IMR-90 (cell line): ENCODE measurements around the gene ZCCHC24.

ENCODE experiments used
- FOS ChIP-seq: fragments of 150-350 bp; IDR thresholded peaks from 2 replicates; pipeline ENCODE4 v1.6.1; 2016; ENCODE audit warnings: low read depth, low read length
- MAFK ChIP-seq: IDR thresholded peaks from 2 replicates; pipeline ENCODE4 v1.6.1; 2012; ENCODE audit warnings: low read depth, low read length, improper control_type of control experiment
- MAZ ChIP-seq: IDR thresholded peaks from 2 replicates; pipeline ENCODE4 v1.6.1; 2012; ENCODE audit warnings: low read depth, mild to moderate bottlenecking, low read length, improper control_type of control experiment, moderate library complexity, borderline replicate concordance
- MXI1 ChIP-seq: IDR thresholded peaks from 2 replicates; pipeline ENCODE4 v1.6.1; 2012; ENCODE audit warnings: low read depth, mild to moderate bottlenecking, low read length, moderate library complexity, borderline replicate concordance
- POLR2A ChIP-seq: IDR thresholded peaks from 2 replicates; pipeline ENCODE4 v1.6.1; 2012; ENCODE audit warnings: mild to moderate bottlenecking, low read depth, low read length
- RCOR1 ChIP-seq: IDR thresholded peaks from 2 replicates; pipeline ENCODE4 v1.6.1; 2012; ENCODE audit warnings: mild to moderate bottlenecking, low read length, improper control_type of control experiment; ENCODE audit not compliant: insufficient replicate concordance
- RFX5 ChIP-seq: IDR thresholded peaks from 2 replicates; pipeline ENCODE4 v1.8.0; 2012; ENCODE audit warnings: low read depth, mild to moderate bottlenecking, low read length, moderate library complexity
- TF ChIP-seq, protein P1 (sequence below): conservative IDR thresholded peaks from 2 replicates; pipeline ENCODE4 v1.5.1; 2012; ENCODE audit warnings: mild to moderate bottlenecking, low read depth, low read length, improper control_type of control experiment
- TF ChIP-seq, protein P2 (sequence below): fragments of 150-350 bp; IDR thresholded peaks from 2 replicates; pipeline ENCODE4 v1.6.1; 2017; ENCODE audit warnings: mild to moderate bottlenecking, antibody characterized with exemption, low read length, low read depth
- TF ChIP-seq, protein P3 (sequence below): fragments of 150-350 bp; IDR thresholded peaks from 2 replicates; pipeline ENCODE4 v1.6.1; 2016; ENCODE audit warnings: low read depth, mild to moderate bottlenecking, low read length, moderate library complexity, borderline replicate concordance

DNA sequence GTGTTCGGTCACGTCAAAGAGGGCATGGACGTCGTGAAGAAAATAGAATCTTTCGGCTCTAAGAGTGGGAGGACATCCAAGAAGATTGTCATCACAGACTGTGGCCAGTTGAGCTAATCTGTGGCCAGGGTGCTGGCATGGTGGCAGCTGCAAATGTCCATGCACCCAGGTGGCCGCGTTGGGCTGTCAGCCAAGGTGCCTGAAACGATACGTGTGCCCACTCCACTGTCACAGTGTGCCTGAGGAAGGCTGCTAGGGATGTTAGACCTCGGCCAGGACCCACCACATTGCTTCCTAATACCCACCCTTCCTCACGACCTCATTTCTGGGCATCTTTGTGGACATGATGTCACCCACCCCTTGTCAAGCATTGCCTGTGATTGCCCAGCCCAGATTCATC, 91.7 kb downstream of the ZCCHC24 start:
- no peak for TF ChIP-seq RCOR1
- TF ChIP-seq, protein P1, sequence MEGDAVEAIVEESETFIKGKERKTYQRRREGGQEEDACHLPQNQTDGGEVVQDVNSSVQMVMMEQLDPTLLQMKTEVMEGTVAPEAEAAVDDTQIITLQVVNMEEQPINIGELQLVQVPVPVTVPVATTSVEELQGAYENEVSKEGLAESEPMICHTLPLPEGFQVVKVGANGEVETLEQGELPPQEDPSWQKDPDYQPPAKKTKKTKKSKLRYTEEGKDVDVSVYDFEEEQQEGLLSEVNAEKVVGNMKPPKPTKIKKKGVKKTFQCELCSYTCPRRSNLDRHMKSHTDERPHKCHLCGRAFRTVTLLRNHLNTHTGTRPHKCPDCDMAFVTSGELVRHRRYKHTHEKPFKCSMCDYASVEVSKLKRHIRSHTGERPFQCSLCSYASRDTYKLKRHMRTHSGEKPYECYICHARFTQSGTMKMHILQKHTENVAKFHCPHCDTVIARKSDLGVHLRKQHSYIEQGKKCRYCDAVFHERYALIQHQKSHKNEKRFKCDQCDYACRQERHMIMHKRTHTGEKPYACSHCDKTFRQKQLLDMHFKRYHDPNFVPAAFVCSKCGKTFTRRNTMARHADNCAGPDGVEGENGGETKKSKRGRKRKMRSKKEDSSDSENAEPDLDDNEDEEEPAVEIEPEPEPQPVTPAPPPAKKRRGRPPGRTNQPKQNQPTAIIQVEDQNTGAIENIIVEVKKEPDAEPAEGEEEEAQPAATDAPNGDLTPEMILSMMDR = no peak
- TF ChIP-seq, protein P2, sequence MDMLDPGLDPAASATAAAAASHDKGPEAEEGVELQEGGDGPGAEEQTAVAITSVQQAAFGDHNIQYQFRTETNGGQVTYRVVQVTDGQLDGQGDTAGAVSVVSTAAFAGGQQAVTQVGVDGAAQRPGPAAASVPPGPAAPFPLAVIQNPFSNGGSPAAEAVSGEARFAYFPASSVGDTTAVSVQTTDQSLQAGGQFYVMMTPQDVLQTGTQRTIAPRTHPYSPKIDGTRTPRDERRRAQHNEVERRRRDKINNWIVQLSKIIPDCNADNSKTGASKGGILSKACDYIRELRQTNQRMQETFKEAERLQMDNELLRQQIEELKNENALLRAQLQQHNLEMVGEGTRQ = no peak
- TF ChIP-seq POLR2A = no peak
- TF ChIP-seq RFX5 = no peak
- TF ChIP-seq MAFK = no peak
- TF ChIP-seq, protein P3, sequence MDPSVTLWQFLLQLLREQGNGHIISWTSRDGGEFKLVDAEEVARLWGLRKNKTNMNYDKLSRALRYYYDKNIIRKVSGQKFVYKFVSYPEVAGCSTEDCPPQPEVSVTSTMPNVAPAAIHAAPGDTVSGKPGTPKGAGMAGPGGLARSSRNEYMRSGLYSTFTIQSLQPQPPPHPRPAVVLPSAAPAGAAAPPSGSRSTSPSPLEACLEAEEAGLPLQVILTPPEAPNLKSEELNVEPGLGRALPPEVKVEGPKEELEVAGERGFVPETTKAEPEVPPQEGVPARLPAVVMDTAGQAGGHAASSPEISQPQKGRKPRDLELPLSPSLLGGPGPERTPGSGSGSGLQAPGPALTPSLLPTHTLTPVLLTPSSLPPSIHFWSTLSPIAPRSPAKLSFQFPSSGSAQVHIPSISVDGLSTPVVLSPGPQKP = no peak
- no peak for TF ChIP-seq MAZ
- TF ChIP-seq MXI1 = no peak
- no peak for TF ChIP-seq FOS
